HepG2 (cell line): ENCODE measurements around the gene AHRR. TPM values are rescaled to one million over a fixed set of nuclear protein-coding genes. Genes with fewer than 3 reads are reported as not detected.

Experiments
- ATAC-seq: fragments of 200-7000 bp; cut with Tn5 transposase; 3 replicates; pipeline ENCODE4 v1.9.1; 2020; ENCODE audit warnings: mild to moderate bottlenecking, moderate library complexity
- BruUV-seq: library from RNA; stranded (reverse); fragments of 400-500 nt; replicated peaks from 2 replicates; lab custom pipeline; 2021; lab: Mats Ljungman, UMichigan
- CTCF ChIA-PET: fragments of 300-600 bp; formaldehyde crosslinking; extraction: SDS; loops from one replicate; lab custom pipeline; 2021; ENCODE audit warnings: low total read pairs, inconsistent platforms, low intra/inter-chr PET ratio; lab: Yijun Ruan, JAX
- POLR2A ChIA-PET: fragments of 350-600 bp; sonication (Branson Sonifier 250); formaldehyde crosslinking; loops from one replicate; lab custom pipeline; 2020; ENCODE audit warnings: antibody characterized with exemption, inconsistent platforms; lab: Yijun Ruan, JAX
- DNase-seq: peaks from one replicate; pipeline ENCODE4 v3.0.0-alpha.2; 2015; ENCODE audit warnings: low spot score
- FAIRE-seq: peaks from 3 replicates; lab custom pipeline; 2011; peaks lifted over from hg19 to GRCh38; lab: Jason Lieb, UNC
- H2AFZ ChIP-seq: one replicate; pipeline ENCODE4 v1.6.1; 2011; ENCODE audit warnings: low read length, inconsistent platforms
- H3K27ac ChIP-seq: fragments of 300-600 bp; 3 replicates; pipeline ENCODE4 v1.8.0; 2011; ENCODE audit warnings: mixed run types, mild to moderate bottlenecking, mixed read lengths, low read length, inconsistent platforms; ENCODE audit not compliant: insufficient read depth; ENCODE audit errors: extremely low read length
- H3K27me3 ChIP-seq, 2 experiments: fragments of 200-600 bp in 1 of 2; 2 replicates in 1 of 2; 3 replicates in 1 of 2; pipeline versions ENCODE4 v1.6.0 to v1.8.0; 2011; ENCODE audit warnings: low read length in 2 of 2, mild to moderate bottlenecking in 2 of 2, moderate library complexity in 2 of 2, inconsistent platforms in 1 of 2; ENCODE audit not compliant: insufficient read depth in 2 of 2, control insufficient read depth in 1 of 2
- H3K36me3 ChIP-seq, 2 experiments: fragments of 200-600 bp in 1 of 2; replicated peaks in 1 of 2; 2 replicates in 1 of 2; 3 replicates in 1 of 2; pipeline versions ENCODE4 v1.5.1 to v1.8.0; 2011; ENCODE audit warnings: low read length in 2 of 2, inconsistent platforms in 1 of 2; ENCODE audit not compliant: insufficient read depth in 2 of 2, control insufficient read depth in 1 of 2
- H3K4me1 ChIP-seq: 2 replicates; pipeline ENCODE4 v1.5.1; 2012; ENCODE audit warnings: low read length, inconsistent platforms; ENCODE audit not compliant: insufficient read depth
- H3K4me2 ChIP-seq: 2 replicates; pipeline ENCODE4 v1.6.0; 2011; ENCODE audit warnings: low read depth, low read length, inconsistent platforms
- H3K4me3 ChIP-seq, 3 experiments: fragments of 200-600 bp in 1 of 3; sonication (generic), shearing (Covaris generic) in 1 of 3; replicated peaks in 1 of 3; 2 replicates each; pipeline ENCODE4 v1.5.1; 2011 to 2016; ENCODE audit warnings: low read length in 3 of 3, inconsistent platforms in 2 of 3, low read depth in 2 of 3, mild to moderate bottlenecking in 2 of 3, control low read depth in 1 of 3, mixed read lengths in 1 of 3; ENCODE audit not compliant: insufficient read depth in 1 of 3
- H3K79me2 ChIP-seq: one replicate; pipeline ENCODE4 v1.6.1; 2011; ENCODE audit warnings: low read length, inconsistent platforms; ENCODE audit not compliant: insufficient read depth
- H3K9ac ChIP-seq: 2 replicates; pipeline ENCODE4 v1.6.0; 2011; ENCODE audit warnings: mild to moderate bottlenecking, low read depth, low read length, inconsistent platforms; ENCODE audit not compliant: insufficient read depth
- H3K9me3 ChIP-seq: 2 replicates; pipeline ENCODE4 v1.5.1; 2012; ENCODE audit warnings: mild to moderate bottlenecking, low read length
- H4K20me1 ChIP-seq: 2 replicates; pipeline ENCODE4 v1.6.0; 2011; ENCODE audit warnings: inconsistent platforms, mild to moderate bottlenecking, low read length, moderate library complexity; ENCODE audit not compliant: insufficient read depth
- AGO1 ChIP-seq: fragments of 200-400 bp; formaldehyde crosslinking; IDR thresholded peaks from 2 replicates; pipeline ENCODE4 v1.6.1; 2017; ENCODE audit warnings: mild to moderate bottlenecking, low read depth, low read length, moderate library complexity; ENCODE audit not compliant: poor library complexity, severe bottlenecking
- AGO2 ChIP-seq: fragments of 200-400 bp; formaldehyde crosslinking; optimal IDR thresholded peaks from 2 replicates; pipeline ENCODE3; 2017; ENCODE audit warnings: mild to moderate bottlenecking, low read depth, low read length, moderate library complexity
- AKAP8 ChIP-seq: sonication (generic); formaldehyde crosslinking; IDR thresholded peaks from 2 replicates; pipeline ENCODE4 v1.5.1; 2020; ENCODE audit warnings: mild to moderate bottlenecking, missing genetic modification reagents
- ATRX ChIP-seq: sonication (generic); formaldehyde crosslinking; IDR thresholded peaks from 2 replicates; pipeline ENCODE4 v1.4.0; 2020; ENCODE audit warnings: missing genetic modification reagents, borderline replicate concordance
- ERF ChIP-seq: IDR thresholded peaks from 2 replicates; pipeline ENCODE4 v1.6.1; 2018; ENCODE audit warnings: missing biosample characterization, missing genetic modification reagents
- GATAD1 ChIP-seq: IDR thresholded peaks from 2 replicates; pipeline ENCODE4 v1.6.1; 2016; ENCODE audit warnings: missing genetic modification reagents, missing compliant biosample characterization
- HNRNPL ChIP-seq: fragments of 200-400 bp; formaldehyde crosslinking; IDR thresholded peaks from 2 replicates; pipeline ENCODE4 v1.6.1; 2017; ENCODE audit warnings: mild to moderate bottlenecking, low read depth, low read length
- HOXD1 ChIP-seq: sonication (generic); formaldehyde crosslinking; IDR thresholded peaks from 2 replicates; pipeline ENCODE4 v1.5.0; 2020; ENCODE audit warnings: missing genetic modification reagents
- NONO ChIP-seq, 2 experiments: fragments of 450-650 bp in 1 of 2; sonication (generic) in 1 of 2; formaldehyde crosslinking in 1 of 2; IDR thresholded peaks in 1 of 2; conservative IDR thresholded peaks in 1 of 2; 2 replicates each; pipeline versions ENCODE4 v1.6.1 to v1.8.0; 2017 to 2022; ENCODE audit warnings: mild to moderate bottlenecking in 1 of 2, missing genetic modification reagents in 1 of 2, moderate library complexity in 1 of 2
- POLR2G ChIP-seq: fragments of 200-400 bp; formaldehyde crosslinking; IDR thresholded peaks from 2 replicates; pipeline ENCODE4 v1.6.1; 2018; ENCODE audit warnings: mild to moderate bottlenecking, low read depth, low read length, moderate library complexity
- SALL2 ChIP-seq: sonication (generic); formaldehyde crosslinking; IDR thresholded peaks from 2 replicates; pipeline ENCODE4 v1.8.1; 2023; ENCODE audit warnings: mild to moderate bottlenecking, missing genetic modification reagents, inconsistent platforms
- SMAD3 ChIP-seq: sonication (generic); formaldehyde crosslinking; IDR thresholded peaks from 2 replicates; pipeline ENCODE4 v1.4.0; 2020; ENCODE audit warnings: missing genetic modification reagents
- ZNF572 ChIP-seq: sonication (generic); formaldehyde crosslinking; IDR thresholded peaks from 2 replicates; pipeline ENCODE4 v1.5.1; 2020; ENCODE audit warnings: mild to moderate bottlenecking, missing genetic modification reagents
- ZNF75D ChIP-seq: sonication (generic); formaldehyde crosslinking; IDR thresholded peaks from 2 replicates; pipeline ENCODE4 v1.8.1; 2023; ENCODE audit warnings: missing genetic modification reagents, mild to moderate bottlenecking, borderline replicate concordance
- ZSCAN12 ChIP-seq: sonication (generic); formaldehyde crosslinking; IDR thresholded peaks from 2 replicates; pipeline ENCODE4 v1.9.0; 2021; ENCODE audit warnings: mild to moderate bottlenecking, missing genetic modification reagents
- whole genome bisulfite sequencing: methylation state at CpG from one replicate; pipeline ENCODE4 v1.1.6; 2017; ENCODE audit warnings: low lambda C conversion rate; 5-methylcytosine and 5-hydroxymethylcytosine counted together
- in situ Hi-C: cut with HindIII; loops from 2 replicates; pipeline ENCODE4 v1.10.0; 2017; ENCODE audit warnings: low pct_unique_long_range_greater_than_20kb; ENCODE audit not compliant: extremely low pct_ligation_motif_present
- intact Hi-C: fragments of 100-400 bp; cut with micrococcal nuclease; formaldehyde crosslinking; loops from one replicate; pipeline ENCODE4 v1.10.0; 2022; ENCODE audit not compliant: unreplicated experiment
- polyA plus RNA-seq, 8 experiments: library from polyadenylated mRNA; depleted of rRNA in 3 of 8; stranded (reverse) in 7 of 8; unstranded in 1 of 8; fragments of >200 nt; fragmentation: Illumina TruSeq in 4 of 8; extraction: Trizol in 4 of 8; gene quantifications; 2 replicates each; pipeline versions ENCODE4 v1.2.1 to v1.2.3, GENCODE V29; 2011 to 2016; ENCODE audit warnings: low read depth in 4 of 8, missing spikeins in 1 of 8, mixed read lengths in 1 of 8; ENCODE audit not compliant: insufficient read depth in 1 of 8
- total RNA-seq, 5 experiments: library from RNA; depleted of rRNA; stranded (reverse); fragments of >200 nt; fragmentation: Illumina TruSeq; extraction: Trizol; gene quantifications; 2 replicates each; pipeline ENCODE4 v1.2.3, GENCODE V29; 2016; ENCODE audit warnings: low read depth in 1 of 5
- TF ChIP-seq, protein P1 (sequence below): sonication (generic); formaldehyde crosslinking; IDR thresholded peaks from 2 replicates; pipeline ENCODE4 v1.5.1; 2020; ENCODE audit warnings: missing genetic modification reagents, mild to moderate bottlenecking, borderline replicate concordance
- TF ChIP-seq, protein P2 (sequence below): sonication (generic); formaldehyde crosslinking; IDR thresholded peaks from 2 replicates; pipeline ENCODE4 v1.5.0; 2020; ENCODE audit warnings: missing genetic modification reagents, mild to moderate bottlenecking, borderline replicate concordance

AHRR gene
- total and polyA plus RNA-seq, 2 of the 13 experiments (the other 11 are each of a cell fraction or from before 2014, with no cell fraction given) = 0.28 to 0.35 TPM

DNA sequence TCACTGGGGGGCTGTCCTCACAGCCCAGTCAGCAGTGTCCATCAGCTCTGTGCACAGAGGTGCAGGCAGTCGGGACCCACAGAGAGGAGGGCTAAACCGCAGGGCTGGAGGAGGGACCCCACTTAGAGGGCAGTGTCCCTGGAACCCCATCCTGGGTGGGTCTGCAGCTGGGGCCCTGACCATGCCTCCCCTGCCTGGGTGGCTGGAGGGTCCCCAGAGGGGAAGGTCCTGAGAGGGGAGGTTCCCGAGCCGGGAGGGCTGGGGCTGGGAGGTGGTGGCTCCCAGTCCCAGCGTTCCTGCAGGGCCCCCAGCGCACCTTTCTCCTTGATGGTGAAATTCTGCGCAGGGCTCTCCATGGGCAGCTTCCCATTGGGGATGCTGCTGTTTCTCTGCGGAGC is 154.2 kb downstream of the AHRR start:
- CTCF ChIA-PET = no interaction called here
- TF ChIP-seq ATRX (CRISPR knock-in tag) = no peak
- TF ChIP-seq, protein P1, sequence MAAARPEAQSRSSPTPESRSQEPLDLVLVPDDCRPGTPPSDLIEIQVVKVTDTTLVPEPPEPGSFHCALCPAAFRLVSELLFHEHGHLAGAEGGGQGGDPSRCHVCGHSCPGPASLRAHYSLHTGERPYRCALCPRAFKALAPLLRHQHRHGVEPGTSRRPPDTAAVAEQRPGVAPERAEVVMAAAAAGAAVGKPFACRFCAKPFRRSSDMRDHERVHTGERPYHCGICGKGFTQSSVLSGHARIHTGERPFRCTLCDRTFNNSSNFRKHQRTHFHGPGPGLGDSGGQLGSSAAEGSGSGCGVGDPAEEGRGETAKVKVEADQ (CRISPR knock-in tag) = 0 out of 2 replicates have a peak, but pooled peaks have one; percentile 36
- no peak overlapping the region for H3K27ac ChIP-seq
- DNase-seq = no peak
- peaks cover 16 to 60% of the 10 kb centered on the region in 2 experiments for H3K27me3 ChIP-seq
- peaks cover 4% of the 10 kb centered on the region; the same call in 1 of the 2 replicates for H4K20me1 ChIP-seq
- no peak for FAIRE-seq
- in situ Hi-C loops = no loop called here
- POLR2A ChIA-PET = no interaction called here
- no peak overlapping the region for H3K9ac ChIP-seq
- H3K36me3 ChIP-seq = peaks cover 0 to 4% of the 10 kb centered on the region in 2 experiments; a peak in 1 of 5 replicates
- H3K4me2 ChIP-seq = no peak overlapping the region
- intact Hi-C loops = no loop called here
- no TSS peak for BruUV-seq
- H3K4me1 ChIP-seq = peaks cover 30% of the 10 kb centered on the region
- ATAC-seq = no peak
- H3K79me2 ChIP-seq = peaks cover 3% of the 10 kb centered on the region
- H3K4me3 ChIP-seq = no peak overlapping the region
- no peak overlapping the region for H2AFZ ChIP-seq
- H3K9me3 ChIP-seq = no peaks in the 10 kb centered on the region
- no CpG with 5 or more reads among the region's 8 CpGs for WGBS

DNA sequence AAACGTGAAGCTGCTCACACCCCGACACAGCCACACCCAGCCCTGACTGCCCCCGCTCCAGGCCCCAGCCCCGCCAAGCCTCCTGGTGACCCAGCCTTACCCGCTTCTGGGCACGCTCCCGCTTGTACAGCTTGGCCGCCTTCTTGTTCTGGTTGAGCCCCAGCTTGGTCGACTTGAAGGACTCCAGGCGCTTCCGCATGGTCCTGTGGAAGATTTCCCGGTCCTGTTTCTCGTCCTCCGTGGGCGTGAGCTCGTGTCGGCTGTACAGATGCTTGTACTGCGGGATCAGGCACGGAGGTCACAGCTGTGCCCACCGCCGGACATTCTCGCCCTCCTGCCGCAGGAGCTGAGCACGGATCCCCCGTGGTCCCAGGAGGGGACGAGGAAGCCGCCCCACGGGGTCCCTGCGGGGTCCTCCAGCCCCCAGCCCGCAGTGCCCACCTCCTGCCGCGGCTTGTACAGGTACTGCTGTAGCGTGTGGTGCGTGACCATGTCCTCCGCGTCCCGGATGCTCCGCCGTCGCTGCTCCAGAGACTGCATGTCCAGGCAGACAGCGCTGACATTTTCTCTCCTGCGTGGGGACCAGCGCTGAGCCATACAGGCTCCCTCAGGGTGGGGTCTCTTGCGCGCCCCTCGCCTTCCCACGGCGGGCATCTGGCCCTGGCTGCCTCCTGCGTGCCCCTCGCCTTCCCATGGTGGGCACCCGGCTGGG is 154.7 kb downstream of the AHRR start:
- Histone ChIP-seq H3K27me3 (peaks cover 18 to 65% of the 10 kb centered on the region in 2 experiments), H3K9ac (no peak overlapping the region), H4K20me1 (peaks cover 4% of the 10 kb centered on the region; the same call in 1 of the 2 replicates), H3K36me3 (no peaks in the 10 kb centered on the region; a peak in 1 of 5 replicates), H2AFZ (no peak overlapping the region), H3K4me3 (no peak overlapping the region), H3K27ac (no peak overlapping the region), H3K9me3 (no peaks in the 10 kb centered on the region), H3K79me2 (peaks cover 3% of the 10 kb centered on the region), H3K4me2 (no peak overlapping the region), H3K4me1 (peaks cover 25% of the 10 kb centered on the region)
- 45% methylated on average over 32 of the region's 51 CpGs for WGBS
- no TSS peak for BruUV-seq
- ATAC-seq = no peak
- no peak for FAIRE-seq
- intact Hi-C loops = no loop called here
- ChIA-PET CTCF (no interaction called here), POLR2A (no interaction called here)
- in situ Hi-C loops = no loop called here
- no peak for DNase-seq
- TF ChIP-seq AKAP8 (CRISPR knock-in tag) (0 out of 2 replicates have a peak, but pooled peaks have one; percentile 2), POLR2G (peak; percentile 42; the same call in 1 of the 2 replicates), GATAD1 (no peak), ZNF572 (CRISPR knock-in tag) (no peak), SALL2 (CRISPR knock-in tag) (no peak), ERF (CRISPR knock-in tag) (no peak), HNRNPL (0 out of 2 replicates have a peak, but pooled peaks have one; percentile 11), ZNF75D (no peak), AGO2 (peak; percentile 67), HOXD1 (CRISPR knock-in tag) (no peak), ZSCAN12 (CRISPR knock-in tag) (no peak), SMAD3 (CRISPR knock-in tag) (no peak), AGO1 (peak; percentile 86), NONO (IDR thresholded peaks at IDR 0.05) (no peak), NONO (CRISPR knock-in tag; conservative IDR thresholded peaks at IDR 0.05) (0 out of 2 replicates have a peak, but pooled peaks have one; percentile 11)
- TF ChIP-seq, protein P2, sequence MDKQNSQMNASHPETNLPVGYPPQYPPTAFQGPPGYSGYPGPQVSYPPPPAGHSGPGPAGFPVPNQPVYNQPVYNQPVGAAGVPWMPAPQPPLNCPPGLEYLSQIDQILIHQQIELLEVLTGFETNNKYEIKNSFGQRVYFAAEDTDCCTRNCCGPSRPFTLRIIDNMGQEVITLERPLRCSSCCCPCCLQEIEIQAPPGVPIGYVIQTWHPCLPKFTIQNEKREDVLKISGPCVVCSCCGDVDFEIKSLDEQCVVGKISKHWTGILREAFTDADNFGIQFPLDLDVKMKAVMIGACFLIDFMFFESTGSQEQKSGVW (CRISPR knock-in tag) = no peak
